Activated naive CD4-positive, alpha-beta T cell treated with Interleukin-2 at 50 U/mL for 16 hours (primary cell): ENCODE data around the gene ASNS.

Experiments used
- DNase-seq: peaks from one replicate; pipeline ENCODE4 v3.0.0-alpha.2; 2020

Gene ASNS

DNA sequence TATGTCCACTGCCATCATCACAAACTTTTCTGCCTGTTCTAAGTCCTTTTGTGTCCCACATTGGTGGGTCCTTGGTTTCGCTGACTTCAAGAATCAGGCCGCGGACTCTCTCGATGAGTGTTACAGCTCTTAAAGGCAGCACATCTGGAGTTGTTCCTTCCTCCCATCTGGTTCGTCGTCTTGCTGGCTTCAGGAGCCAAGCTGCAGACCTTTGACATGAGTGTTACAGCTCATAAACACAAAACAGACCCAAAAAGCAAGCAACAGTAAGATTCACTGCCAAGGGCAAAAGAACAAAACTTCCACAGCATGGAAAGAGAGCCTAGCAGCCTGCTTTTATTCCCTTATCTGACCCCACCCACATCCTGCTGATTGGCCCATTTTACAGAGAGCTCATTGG is 30.2 kb downstream of the ASNS start:
- DNase-seq, result no peak

DNA sequence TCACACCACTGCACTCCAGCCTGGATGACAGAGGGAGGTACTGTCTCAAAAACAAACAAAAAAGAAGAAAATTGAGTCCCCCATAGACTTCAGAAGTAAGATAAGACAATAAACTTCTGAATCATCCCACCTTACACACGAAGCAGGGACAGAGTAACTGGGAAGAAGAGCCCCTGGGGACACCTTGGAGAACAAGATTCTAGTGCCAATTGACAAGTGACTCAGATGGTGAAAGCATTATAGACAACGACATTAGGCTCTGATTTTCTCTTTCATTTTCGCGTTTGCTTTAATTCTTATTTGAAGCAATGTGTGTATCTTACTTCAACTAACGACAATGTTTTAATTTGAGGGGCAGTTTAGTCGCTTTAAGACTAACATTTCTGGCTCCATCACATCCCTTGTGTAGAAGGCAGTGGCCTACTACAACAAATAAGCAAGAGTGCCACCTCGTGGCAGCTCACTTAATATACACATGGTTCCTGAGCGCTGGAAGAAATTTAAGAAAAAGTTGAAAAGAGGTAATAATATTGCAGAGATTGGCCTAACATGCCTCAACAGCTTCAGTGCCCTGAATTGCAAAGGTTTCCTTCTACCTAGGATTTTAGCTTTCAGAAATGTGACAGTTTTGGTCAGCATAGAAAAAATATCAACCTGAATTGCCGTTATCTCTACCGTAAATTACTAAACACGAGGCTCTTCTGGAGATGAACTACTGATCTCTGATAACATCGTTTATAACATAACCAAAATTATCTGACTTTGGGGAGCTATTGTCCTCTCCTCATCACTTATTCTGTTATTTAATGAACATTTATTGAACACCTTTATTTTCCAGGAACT is 36.7 kb downstream of the ASNS start:
- DNase-seq, result peak; percentile 60

DNA sequence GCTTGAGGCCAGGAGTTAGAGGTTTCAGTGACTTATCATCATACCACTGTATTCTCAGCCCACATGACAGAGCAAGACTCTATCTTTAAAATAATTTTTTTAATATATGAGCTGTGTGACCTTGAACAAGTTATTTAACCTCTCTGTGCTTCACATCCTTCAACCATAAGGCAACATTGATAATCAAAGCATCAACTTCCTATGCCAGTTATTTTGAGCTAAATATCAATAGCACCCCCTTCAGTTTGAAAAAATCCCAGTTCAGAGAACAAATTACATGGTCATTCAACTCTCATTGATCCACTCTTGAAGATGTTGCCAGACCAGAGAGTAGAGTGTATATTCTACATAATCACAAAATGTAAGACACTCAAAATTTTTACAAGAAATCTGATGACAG is 53.0 kb downstream of the ASNS start:
- no peak for DNase-seq

DNA sequence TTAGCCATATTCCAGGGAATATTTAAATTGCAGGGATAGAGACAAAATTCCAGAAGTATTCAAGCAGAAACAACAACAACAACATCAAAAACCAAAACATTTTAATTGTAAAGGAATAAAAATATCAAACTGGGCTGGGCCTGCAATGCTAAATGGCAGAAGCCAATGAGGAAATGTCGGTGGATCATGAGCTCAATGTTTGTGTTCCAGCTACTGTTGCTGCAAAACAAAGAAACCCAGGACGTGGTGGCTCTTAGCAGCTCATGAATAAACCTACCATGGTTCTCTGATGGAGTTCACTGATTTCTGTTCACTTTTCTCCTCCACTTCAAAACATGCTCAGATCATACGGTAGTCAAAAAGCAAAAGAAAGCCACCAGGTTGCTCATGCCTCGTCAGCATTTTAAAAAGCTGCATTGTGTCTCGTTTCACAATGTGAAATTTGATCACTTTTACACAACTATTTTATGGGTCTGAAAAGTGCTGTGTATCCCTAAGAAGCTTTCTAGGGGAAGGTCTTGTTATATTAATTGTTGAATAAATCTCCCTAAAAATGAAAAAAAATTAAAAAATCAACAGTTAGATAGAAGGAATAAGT is 54.0 kb downstream of the ASNS start:
- no peak for DNase-seq
